Keratinocyte (primary cell): Measurements from ENCODE around the gene ZFR2. TPM values are rescaled to one million over a fixed set of nuclear protein-coding genes. Genes with fewer than 3 reads are reported as not detected.

Experiments
- DNase-seq: peaks from one replicate; pipeline ENCODE4 v3.0.0-alpha.2; 2011; ENCODE audit warnings: low read depth, missing footprints, low spot score
- FAIRE-seq: peaks from 2 replicates; lab custom pipeline; 2011; peaks lifted over from hg19 to GRCh38; lab: Jason Lieb, UNC
- H2AFZ ChIP-seq: 2 replicates; pipeline ENCODE4 v1.6.0; 2012; ENCODE audit warnings: low read length, control low read depth, inconsistent platforms; ENCODE audit not compliant: control insufficient read depth
- H3K27ac ChIP-seq: 2 replicates; pipeline ENCODE4 v1.5.1; 2011; ENCODE audit warnings: low read length; ENCODE audit not compliant: control insufficient read depth, insufficient read depth
- H3K27me3 ChIP-seq: 3 replicates; pipeline ENCODE4 v1.6.0; 2011; ENCODE audit warnings: low read length; ENCODE audit not compliant: control insufficient read depth, insufficient read depth; ENCODE audit errors: extremely low read depth
- H3K36me3 ChIP-seq, 2 experiments: 2 replicates in 1 of 2; 3 replicates in 1 of 2; pipeline ENCODE4 v1.5.1; 2011; ENCODE audit warnings: low read length in 2 of 2, mild to moderate bottlenecking in 1 of 2; ENCODE audit not compliant: control insufficient read depth in 2 of 2, insufficient read depth in 2 of 2; ENCODE audit errors: extremely low read depth in 1 of 2
- H3K4me1 ChIP-seq: 3 replicates; pipeline ENCODE4 v1.5.1; 2011; ENCODE audit warnings: low read length; ENCODE audit not compliant: control insufficient read depth, insufficient read depth; ENCODE audit errors: extremely low read depth
- H3K4me2 ChIP-seq: 3 replicates; pipeline ENCODE4 v1.6.0; 2011; ENCODE audit warnings: low read depth, low read length; ENCODE audit not compliant: control insufficient read depth, insufficient read depth; ENCODE audit errors: extremely low read depth
- H3K4me3 ChIP-seq, 3 experiments: fragments of 200-600 bp in 1 of 3; sonication (generic) in 1 of 3; 2 replicates in 2 of 3; 3 replicates in 1 of 3; pipeline ENCODE4 v1.5.1; 2011 to 2016; ENCODE audit warnings: low read length in 3 of 3, mild to moderate bottlenecking in 3 of 3, control low read depth in 2 of 3, inconsistent platforms in 1 of 3, low read depth in 1 of 3, mixed read lengths in 1 of 3, mixed run types in 1 of 3, moderate library complexity in 1 of 3; ENCODE audit not compliant: control insufficient read depth in 2 of 3, insufficient read depth in 2 of 3; ENCODE audit errors: extremely low read depth in 1 of 3
- H3K79me2 ChIP-seq: 2 replicates; pipeline ENCODE4 v1.6.0; 2012; ENCODE audit warnings: low read length; ENCODE audit not compliant: control insufficient read depth, insufficient read depth
- H3K9ac ChIP-seq: 3 replicates; pipeline ENCODE4 v1.6.0; 2011; ENCODE audit warnings: low read length; ENCODE audit not compliant: control insufficient read depth, insufficient read depth; ENCODE audit errors: extremely low read depth
- H3K9me1 ChIP-seq: 3 replicates; pipeline ENCODE4 v1.6.0; 2011; ENCODE audit warnings: low read length; ENCODE audit not compliant: control insufficient read depth, insufficient read depth; ENCODE audit errors: extremely low read depth
- H3K9me3 ChIP-seq: 2 replicates; pipeline ENCODE4 v1.5.1; 2012; ENCODE audit warnings: low read depth, low read length; ENCODE audit not compliant: control insufficient read depth
- H4K20me1 ChIP-seq: 3 replicates; pipeline ENCODE4 v1.6.0; 2011; ENCODE audit warnings: low read length; ENCODE audit not compliant: control insufficient read depth, insufficient read depth; ENCODE audit errors: extremely low read depth
- CTCF ChIP-seq, 3 experiments: IDR thresholded peaks in 1 of 3; conservative IDR thresholded peaks in 1 of 3; optimal IDR thresholded peaks in 1 of 3; 2 replicates in 2 of 3; 3 replicates in 1 of 3; pipeline versions ENCODE3 to v1.5.1; 2011; ENCODE audit warnings: low read length in 3 of 3, mild to moderate bottlenecking in 3 of 3, moderate library complexity in 2 of 3, control low read depth in 1 of 3, inconsistent platforms in 1 of 3; ENCODE audit not compliant: insufficient read depth in 2 of 3; ENCODE audit errors: extremely low read depth in 1 of 3
- EZH2 ChIP-seq: IDR thresholded peaks from one replicate; pipeline ENCODE4 v1.6.1; 2012; ENCODE audit warnings: inconsistent platforms, mild to moderate bottlenecking, low read length, moderate library complexity
- dilution Hi-C: fragments of 300-500 bp; cut with MboI; formaldehyde crosslinking; loops from one replicate; pipeline ENCODE4 v1.7.0; 2020; ENCODE audit warnings: low sequenced_read_pairs; ENCODE audit not compliant: extremely low pct_ligation_motif_present
- polyA plus RNA-seq, 5 experiments: library from polyadenylated mRNA; depleted of rRNA in 3 of 5; stranded (reverse) in 3 of 5; stranded (forward) in 1 of 5; unstranded in 1 of 5; fragments of >200 nt; gene quantifications; 1 replicate in 1 of 5; 2 replicates in 3 of 5; 3 replicates in 1 of 5; pipeline versions ENCODE4 v1.2.1 to v1.2.3, GENCODE V29; 2011 to 2012; ENCODE audit warnings: missing spikeins in 2 of 5, low read depth in 1 of 5, low replicate concordance in 1 of 5

The ZFR2 gene
- polyA plus RNA-seq, 1 donor (not counting 4 experiments of a cell fraction or from before 2014, with no cell fraction given), result not detected

GRCh38 chr19:3769494-3769893 is 99.3 kb downstream of the ZFR2 start:
- H3K79me2 ChIP-seq, result no peaks in the 10 kb centered on the region
- H3K9me3 ChIP-seq, result no peaks in the 10 kb centered on the region
- FAIRE-seq, result no peak
- H3K36me3 ChIP-seq, result peaks cover 5 to 6% of the 10 kb centered on the region in 2 experiments
- no peaks in the 10 kb centered on the region for H3K9me1 ChIP-seq
- no peak overlapping the region for H3K4me3 ChIP-seq
- no peaks in the 10 kb centered on the region for H4K20me1 ChIP-seq
- no peak overlapping the region for H3K4me2 ChIP-seq
- DNase-seq, result no peak
- peaks cover 7% of the 10 kb centered on the region for H3K27me3 ChIP-seq
- peak in 1 of 3 experiments; percentile 39 for TF ChIP-seq CTCF (optimal IDR thresholded peaks at IDR 0.05 in 1 of 3, IDR thresholded peaks at IDR 0.05 in 1 of 3, conservative IDR thresholded peaks at IDR 0.05 in 1 of 3; ENCODE audit: extremely low read depth in 1 of 3, insufficient read depth in 2 of 3, low read length in 3 of 3)
- no peak for TF ChIP-seq EZH2
- no peaks in the 10 kb centered on the region for H3K4me1 ChIP-seq
- H3K27ac ChIP-seq, result no peak overlapping the region
- H2AFZ ChIP-seq, result no peak overlapping the region
- no peak overlapping the region for H3K9ac ChIP-seq
- dilution Hi-C loops, result no loop called here

GRCh38 chr19:3768748-3769099 is 100.1 kb downstream of the ZFR2 start:
- Histone ChIP-seq H2AFZ (no peak overlapping the region), H3K4me1 (no peaks in the 10 kb centered on the region), H3K79me2 (no peaks in the 10 kb centered on the region), H3K9me3 (no peaks in the 10 kb centered on the region), H3K4me3 (no peak overlapping the region), H3K9me1 (no peaks in the 10 kb centered on the region), H3K9ac (no peak overlapping the region), H3K27ac (no peak overlapping the region), H3K36me3 (peaks cover 5 to 6% of the 10 kb centered on the region in 2 experiments), H4K20me1 (no peaks in the 10 kb centered on the region), H3K27me3 (peaks cover 7% of the 10 kb centered on the region), H3K4me2 (no peak overlapping the region)
- DNase-seq (no peak), FAIRE-seq (no peak)
- no peak for TF ChIP-seq EZH2
- TF ChIP-seq CTCF (optimal IDR thresholded peaks at IDR 0.05 in 1 of 3, IDR thresholded peaks at IDR 0.05 in 1 of 3, conservative IDR thresholded peaks at IDR 0.05 in 1 of 3; ENCODE audit: extremely low read depth in 1 of 3, insufficient read depth in 2 of 3, low read length in 3 of 3), result no peak
- dilution Hi-C loops, result no loop called here
